HG03097 (cell line): ENCODE results near the gene HIVEP1.
A peak's percentile ranks its signal among the peaks of the same experiment; 100 is the strongest.
"Not testable (repeated sequence)": the region's sequence is repeated elsewhere in the genome, so short reads cannot be mapped to it uniquely, and the experiment has no call there.

Experiments
- ATAC-seq: cut with Tn5 transposase; IDR thresholded peaks from one replicate; pipeline ENCODE4 v1.9.1; 2021; ENCODE audit not compliant: unreplicated experiment, low FRiP score

HIVEP1 gene

GRCh38 chr6:12149944-12150510 is 137.9 kb downstream of the HIVEP1 start:
- no peak for ATAC-seq

- no peak for ATAC-seq
These were observed 138.8 kb downstream of the HIVEP1 start for GRCh38 chr6:12150812-12151432.

- ATAC-seq: no peak
These were observed 139.3 kb downstream of the HIVEP1 start for GRCh38 chr6:12151433-12151820.

- ATAC-seq: no peak
These were observed 140.2 kb downstream of the HIVEP1 start for GRCh38 chr6:12152023-12152970.

- not testable (repeated sequence) for ATAC-seq
These were observed 143.7 kb downstream of the HIVEP1 start for GRCh38 chr6:12155769-12156168.

GRCh38 chr6:12158686-12159415 is 146.7 kb downstream of the HIVEP1 start:
- ATAC-seq: no peak

GRCh38 chr6:12160326-12160725 is 148.2 kb downstream of the HIVEP1 start:
- ATAC-seq: no peak

- no peak for ATAC-seq
These were observed 150.1 kb downstream of the HIVEP1 start for GRCh38 chr6:12162213-12162612.

GRCh38 chr6:12163149-12163548 is 151.0 kb downstream of the HIVEP1 start:
- peak; percentile 81 for ATAC-seq

GRCh38 chr6:12163744-12164507 is 151.8 kb downstream of the HIVEP1 start:
- ATAC-seq: no peak

GRCh38 chr6:12164508-12164770 is 152.3 kb downstream of the HIVEP1 start:
- ATAC-seq: no peak

- no peak for ATAC-seq
These were observed 153.2 kb downstream of the HIVEP1 start for GRCh38 chr6:12165297-12165696.

- ATAC-seq: no peak
These were observed 153.7 kb downstream of the HIVEP1 start for GRCh38 chr6:12165722-12166280.

GRCh38 chr6:12169377-12169776 is 157.3 kb downstream of the HIVEP1 start:
- no peak for ATAC-seq

GRCh38 chr6:12170351-12171092 is 158.4 kb downstream of the HIVEP1 start:
- no peak for ATAC-seq

- ATAC-seq: no peak
These were observed 159.6 kb downstream of the HIVEP1 start for GRCh38 chr6:12171717-12172116.

GRCh38 chr6:12172572-12172971 is 160.5 kb downstream of the HIVEP1 start:
- ATAC-seq: no peak

- no peak for ATAC-seq
These were observed 161.1 kb downstream of the HIVEP1 start for GRCh38 chr6:12173181-12173580.

- no peak for ATAC-seq
These were observed 161.5 kb downstream of the HIVEP1 start for GRCh38 chr6:12173661-12174060.
